ENCODE measurements around the gene ZRANB3.

DNA sequence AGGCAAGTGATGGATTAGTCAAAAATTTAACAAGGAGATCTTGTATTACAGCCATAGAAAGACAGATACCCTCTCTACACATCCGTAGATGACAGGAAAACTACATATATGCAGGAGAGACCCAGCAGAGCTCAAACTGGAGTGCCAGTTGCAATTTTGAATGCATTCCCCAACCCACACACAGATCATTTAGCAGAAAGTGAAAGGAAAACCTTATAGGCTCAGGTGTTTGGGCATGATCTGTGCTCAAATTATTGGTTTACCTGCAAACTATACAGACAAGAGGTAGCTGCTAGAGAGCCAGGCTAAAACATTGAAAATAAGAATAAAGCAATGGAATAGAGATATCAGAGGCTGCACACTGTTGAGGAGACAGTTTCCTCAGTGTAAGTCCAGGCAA lies 427.2 kb downstream of the ZRANB3 start:
- TF ChIP-seq, protein P1, sequence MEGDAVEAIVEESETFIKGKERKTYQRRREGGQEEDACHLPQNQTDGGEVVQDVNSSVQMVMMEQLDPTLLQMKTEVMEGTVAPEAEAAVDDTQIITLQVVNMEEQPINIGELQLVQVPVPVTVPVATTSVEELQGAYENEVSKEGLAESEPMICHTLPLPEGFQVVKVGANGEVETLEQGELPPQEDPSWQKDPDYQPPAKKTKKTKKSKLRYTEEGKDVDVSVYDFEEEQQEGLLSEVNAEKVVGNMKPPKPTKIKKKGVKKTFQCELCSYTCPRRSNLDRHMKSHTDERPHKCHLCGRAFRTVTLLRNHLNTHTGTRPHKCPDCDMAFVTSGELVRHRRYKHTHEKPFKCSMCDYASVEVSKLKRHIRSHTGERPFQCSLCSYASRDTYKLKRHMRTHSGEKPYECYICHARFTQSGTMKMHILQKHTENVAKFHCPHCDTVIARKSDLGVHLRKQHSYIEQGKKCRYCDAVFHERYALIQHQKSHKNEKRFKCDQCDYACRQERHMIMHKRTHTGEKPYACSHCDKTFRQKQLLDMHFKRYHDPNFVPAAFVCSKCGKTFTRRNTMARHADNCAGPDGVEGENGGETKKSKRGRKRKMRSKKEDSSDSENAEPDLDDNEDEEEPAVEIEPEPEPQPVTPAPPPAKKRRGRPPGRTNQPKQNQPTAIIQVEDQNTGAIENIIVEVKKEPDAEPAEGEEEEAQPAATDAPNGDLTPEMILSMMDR (conservative IDR thresholded peaks at IDR 0.05; ENCODE audit: low read depth, low read length): no peak
- no peak for TF ChIP-seq EZH2 (IDR thresholded peaks at IDR 0.05; ENCODE audit: borderline replicate concordance, low read depth, low read length, poor library complexity, severe bottlenecking)

Measured in A673 (cell line).